GM12801 (cell line): Measurements from ENCODE around the gene PDGFRB.

Experiments
- TF ChIP-seq, protein P1 (sequence below): IDR thresholded peaks from one replicate; pipeline ENCODE4 v1.5.1; 2011; ENCODE audit warnings: control low read depth; ENCODE audit not compliant: insufficient read length; ENCODE audit errors: extremely low read depth

PDGFRB gene

DNA sequence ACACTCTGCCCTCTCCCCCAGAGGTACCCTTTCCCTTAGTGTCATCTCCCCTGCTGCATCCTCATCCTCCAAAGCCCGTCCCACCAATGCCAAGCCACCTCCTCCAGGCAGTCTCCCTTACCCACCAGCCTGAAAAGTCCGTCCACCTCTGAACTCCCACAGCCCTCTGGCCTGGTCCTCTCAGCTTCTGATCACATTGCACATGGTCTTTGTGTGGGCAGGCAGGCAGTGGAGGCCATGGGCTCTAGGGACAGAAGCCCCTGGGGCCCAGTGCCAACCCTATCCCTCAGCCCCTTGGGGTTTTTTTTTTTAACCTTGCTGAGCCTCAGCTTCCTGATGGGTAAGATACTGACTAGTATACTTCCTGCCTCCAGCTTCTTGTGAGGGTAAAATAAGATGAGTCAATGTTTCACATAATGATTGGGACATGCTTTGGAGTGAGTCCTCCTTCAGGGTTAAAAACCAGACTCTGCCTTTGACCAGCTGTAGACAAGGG is 88.7 kb downstream of the PDGFRB start:
- TF ChIP-seq, protein P1, sequence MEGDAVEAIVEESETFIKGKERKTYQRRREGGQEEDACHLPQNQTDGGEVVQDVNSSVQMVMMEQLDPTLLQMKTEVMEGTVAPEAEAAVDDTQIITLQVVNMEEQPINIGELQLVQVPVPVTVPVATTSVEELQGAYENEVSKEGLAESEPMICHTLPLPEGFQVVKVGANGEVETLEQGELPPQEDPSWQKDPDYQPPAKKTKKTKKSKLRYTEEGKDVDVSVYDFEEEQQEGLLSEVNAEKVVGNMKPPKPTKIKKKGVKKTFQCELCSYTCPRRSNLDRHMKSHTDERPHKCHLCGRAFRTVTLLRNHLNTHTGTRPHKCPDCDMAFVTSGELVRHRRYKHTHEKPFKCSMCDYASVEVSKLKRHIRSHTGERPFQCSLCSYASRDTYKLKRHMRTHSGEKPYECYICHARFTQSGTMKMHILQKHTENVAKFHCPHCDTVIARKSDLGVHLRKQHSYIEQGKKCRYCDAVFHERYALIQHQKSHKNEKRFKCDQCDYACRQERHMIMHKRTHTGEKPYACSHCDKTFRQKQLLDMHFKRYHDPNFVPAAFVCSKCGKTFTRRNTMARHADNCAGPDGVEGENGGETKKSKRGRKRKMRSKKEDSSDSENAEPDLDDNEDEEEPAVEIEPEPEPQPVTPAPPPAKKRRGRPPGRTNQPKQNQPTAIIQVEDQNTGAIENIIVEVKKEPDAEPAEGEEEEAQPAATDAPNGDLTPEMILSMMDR, result no peak

DNA sequence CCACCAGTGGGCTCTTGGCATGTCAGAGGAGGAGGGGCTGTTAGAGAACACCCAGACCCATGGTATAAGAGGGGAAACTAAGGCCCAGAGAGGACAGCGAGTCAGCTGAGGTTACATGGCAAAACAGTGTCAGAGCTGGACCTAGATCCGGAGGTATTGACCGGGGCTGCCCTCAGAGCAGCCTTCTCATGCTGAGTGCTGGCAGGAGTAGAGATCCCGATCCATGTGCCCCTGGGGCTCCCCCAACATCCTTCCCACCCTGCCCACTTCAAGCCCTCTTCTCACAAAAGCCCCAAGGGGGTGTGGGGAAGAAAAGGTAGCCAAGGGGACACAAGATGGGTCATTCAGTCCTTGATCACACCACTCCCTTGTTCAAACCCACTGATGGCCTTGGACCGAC is 89.2 kb downstream of the PDGFRB start:
- TF ChIP-seq, protein P1, result no peak

DNA sequence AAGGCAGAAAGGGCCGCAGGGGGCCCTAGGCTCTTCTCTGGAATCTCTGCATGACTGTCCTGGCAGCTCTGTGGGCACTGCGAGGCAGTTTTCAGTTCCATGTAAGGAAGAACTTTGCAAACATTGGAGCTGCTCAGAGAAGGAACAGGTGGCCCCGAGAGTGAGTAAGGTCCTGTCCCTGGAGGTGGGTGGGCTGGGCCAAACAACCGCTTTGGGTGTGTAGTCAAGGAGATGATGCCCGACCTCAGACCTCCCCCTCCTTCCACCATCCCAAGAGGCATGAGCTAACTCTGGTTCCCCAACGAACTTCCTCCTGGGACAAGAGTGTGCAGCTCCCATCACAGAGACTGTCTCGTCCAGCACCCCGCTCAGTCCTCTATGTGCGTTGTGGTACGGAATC is 89.8 kb downstream of the PDGFRB start:
- TF ChIP-seq, protein P1, result no peak

DNA sequence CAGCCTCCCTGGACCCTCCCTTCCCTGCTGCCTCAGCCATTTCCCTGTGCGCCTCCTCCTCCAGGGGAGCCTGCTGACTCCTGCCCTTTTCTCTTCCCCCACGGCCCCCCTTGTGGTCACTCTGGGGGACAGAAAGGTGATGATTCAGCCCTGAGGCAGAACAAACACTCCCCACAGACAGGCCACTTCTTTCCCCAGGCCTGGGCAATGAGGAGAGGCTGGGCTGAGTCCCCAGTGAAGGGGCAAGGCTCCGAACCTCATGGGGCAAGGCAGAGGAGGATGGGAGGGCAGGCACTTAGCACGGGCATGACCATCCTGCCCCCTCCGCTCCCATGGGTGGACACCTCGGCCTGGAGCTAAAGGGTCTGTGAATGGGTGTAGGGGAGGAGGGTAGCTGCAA is 90.3 kb downstream of the PDGFRB start:
- TF ChIP-seq, protein P1, result no peak

DNA sequence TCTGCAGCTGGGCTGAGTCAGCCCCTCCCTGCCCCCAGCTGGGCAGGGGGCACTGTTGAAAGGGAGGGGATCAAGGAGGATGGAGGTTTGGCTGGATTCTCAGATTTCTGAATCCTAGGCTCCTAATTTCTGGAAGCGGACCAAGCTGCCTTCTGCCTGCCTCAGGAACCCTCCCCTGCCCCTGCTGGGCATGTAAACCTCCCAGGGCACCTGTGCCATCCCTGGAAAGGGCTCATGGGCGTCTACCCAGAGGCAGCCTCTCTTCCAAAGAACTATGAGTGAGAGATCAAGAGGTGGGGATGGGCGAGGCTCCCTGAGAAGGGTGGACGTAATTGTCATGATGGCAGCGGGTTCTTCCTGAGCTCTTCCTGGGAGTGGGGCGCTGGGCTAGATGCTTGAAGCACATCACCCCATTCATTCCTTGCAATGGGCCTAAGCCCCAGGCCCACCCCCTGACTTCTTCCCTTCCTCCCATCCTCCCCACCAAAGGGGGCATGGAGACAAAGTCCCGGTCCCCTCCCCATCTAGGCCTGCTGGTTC is 90.9 kb downstream of the PDGFRB start:
- TF ChIP-seq, protein P1, result no peak
